Cardiac muscle cell (in vitro differentiated cells and primary cell): ENCODE results near the gene TMOD2. TPM values are rescaled to one million over a fixed set of nuclear protein-coding genes. Genes with fewer than 3 reads are reported as not detected.
A peak's percentile ranks its signal among the peaks of the same experiment; 100 is the strongest.

Experiments used
- DNase-seq, 2 donors: peaks; one replicate each; pipeline versions ENCODE4 v3.0.0 to v3.0.0-alpha.2; 2010 to 2017; ENCODE audit warnings: low read depth in 1 of 2, low spot score in 1 of 2
- H3K27ac ChIP-seq: fragments of 200-600 bp; sonication (generic); 2 replicates; pipeline ENCODE4 v1.5.1; 2016
- H3K27me3 ChIP-seq: fragments of 200-600 bp; sonication (generic); 2 replicates; pipeline ENCODE4 v1.6.0; 2016; ENCODE audit warnings: control low read depth
- H3K36me3 ChIP-seq: fragments of 200-600 bp; sonication (generic); 2 replicates; pipeline ENCODE4 v1.5.1; 2016; ENCODE audit warnings: control low read depth
- H3K4me1 ChIP-seq: fragments of 200-600 bp; sonication (generic); 2 replicates; pipeline ENCODE4 v1.8.1; 2017; ENCODE audit warnings: low read depth, mild to moderate bottlenecking, mixed run types
- H3K4me3 ChIP-seq: fragments of 200-600 bp; sonication (generic); 2 replicates; pipeline ENCODE4 v1.5.1; 2016; ENCODE audit warnings: mild to moderate bottlenecking
- H3K9me3 ChIP-seq: fragments of 200-600 bp; sonication (generic); 2 replicates; pipeline ENCODE4 v1.5.1; 2017; ENCODE audit warnings: low read depth, mild to moderate bottlenecking, control low read depth
- CTCF ChIP-seq: IDR thresholded peaks from 2 replicates; pipeline ENCODE4 v1.5.1; 2012; ENCODE audit warnings: low read depth, mild to moderate bottlenecking, low read length
- polyA plus RNA-seq: library from polyadenylated mRNA; unstranded; fragments of >200 nt; fragmentation: Nextera tagmentation; extraction: Ambion mirVana; gene quantifications from 2 replicates; pipeline ENCODE4 v1.2.1, GENCODE V29; 2016
- total RNA-seq: library from RNA; depleted of rRNA; stranded (reverse); fragments of >200 nt; gene quantifications from 2 replicates; pipeline ENCODE4 v1.2.3, GENCODE V29; 2016

Gene TMOD2
- 2.7 and 2.8 TPM in 2 replicates for total RNA-seq
- polyA plus RNA-seq: 1.8 and 3.0 TPM in 2 replicates

- no peak for TF ChIP-seq CTCF
- no peaks in the 10 kb centered on the region for H3K36me3 ChIP-seq
- H3K27ac ChIP-seq: no peak within 1 kb of the TSS
- peak; percentile 49 to 63 for DNase-seq
- H3K4me3 ChIP-seq: peak within 1 kb of the TSS; percentile 91
- H3K9me3 ChIP-seq: no peaks in the 10 kb centered on the region
- no peaks in the 10 kb centered on the region for H3K4me1 ChIP-seq
- H3K27me3 ChIP-seq: peaks cover 82% of the 10 kb centered on the region
These were observed at the start of gene TMOD2 for GRCh38 chr15:51750792-51751696. Gene TMOD2 (plus strand): TSS chr15:51751597. CDS start chr15:51766442, 14,845 bp downstream.

GRCh38 chr15:51702710-51703109 lies 48.7 kb upstream of the TMOD2 start:
- DNase-seq: no peak
- Histone ChIP-seq H3K9me3 (no peaks in the 10 kb centered on the region), H3K4me1 (no peaks in the 10 kb centered on the region), H3K4me3 (no peak overlapping the region), H3K36me3 (no peaks in the 10 kb centered on the region), H3K27me3 (no peaks in the 10 kb centered on the region), H3K27ac (no peak overlapping the region)
- no peak for TF ChIP-seq CTCF

- peak in 1 of 2 donors; percentile 52 for DNase-seq
- no peak overlapping the region for H3K27ac ChIP-seq
- no peak overlapping the region for H3K4me3 ChIP-seq
- no peaks in the 10 kb centered on the region for H3K9me3 ChIP-seq
- no peaks in the 10 kb centered on the region for H3K4me1 ChIP-seq
- TF ChIP-seq CTCF: no peak
- no peaks in the 10 kb centered on the region for H3K36me3 ChIP-seq
- H3K27me3 ChIP-seq: no peaks in the 10 kb centered on the region
These were observed 45.1 kb upstream of the TMOD2 start for GRCh38 chr15:51706291-51706690.

GRCh38 chr15:51706926-51707608 lies 44.3 kb upstream of the TMOD2 start:
- H3K27ac ChIP-seq: no peak overlapping the region
- no peaks in the 10 kb centered on the region for H3K4me1 ChIP-seq
- H3K9me3 ChIP-seq: no peaks in the 10 kb centered on the region
- H3K4me3 ChIP-seq: no peak overlapping the region
- no peak for TF ChIP-seq CTCF
- DNase-seq: peak in 1 of 2 donors; percentile 13
- H3K27me3 ChIP-seq: no peaks in the 10 kb centered on the region
- H3K36me3 ChIP-seq: no peaks in the 10 kb centered on the region

GRCh38 chr15:51708013-51708412 lies 43.4 kb upstream of the TMOD2 start:
- Histone ChIP-seq H3K27me3 (no peaks in the 10 kb centered on the region), H3K4me3 (no peak overlapping the region), H3K36me3 (no peaks in the 10 kb centered on the region), H3K4me1 (no peaks in the 10 kb centered on the region), H3K9me3 (no peaks in the 10 kb centered on the region), H3K27ac (no peak overlapping the region)
- no peak for DNase-seq
- no peak for TF ChIP-seq CTCF
